ENCODE results near the gene DDX3X.
A peak's percentile ranks its signal among the peaks of the same experiment; 100 is the strongest.

Gene DDX3X

GRCh38 chrX:41329101-41329500 lies 4.9 kb upstream of the DDX3X start:
- H3K4me1 ChIP-seq (ENCODE audit: control insufficient read depth, insufficient read depth, low read length), result peaks cover 3% of the 10 kb centered on the region
- no peak overlapping the region for H3K4me3 ChIP-seq (ENCODE audit: low read depth, low read length)
- no peak for TF ChIP-seq ZNF645 (tag by site-specific recombination; IDR thresholded peaks at IDR 0.05)
- TF ChIP-seq TCF7L2 (IDR thresholded peaks at IDR 0.05; ENCODE audit: borderline replicate concordance, low read depth, low read length), result no peak
- TF ChIP-seq ZNF664 (tag by site-specific recombination; IDR thresholded peaks at IDR 0.05), result no peak
- TF ChIP-seq ZNF341 (tag by site-specific recombination; IDR thresholded peaks at IDR 0.05; ENCODE audit: low read depth), result no peak
- no peak for TF ChIP-seq ZNF214 (tag by site-specific recombination; IDR thresholded peaks at IDR 0.05; ENCODE audit: borderline replicate concordance)
- TF ChIP-seq ZFP37 (tag by site-specific recombination; IDR thresholded peaks at IDR 0.05), result no peak
- no peak for TF ChIP-seq ZNF133 (tag by site-specific recombination; IDR thresholded peaks at IDR 0.05)
- no peak for TF ChIP-seq ZNF426 (tag by site-specific recombination; IDR thresholded peaks at IDR 0.05)
- H3K36me3 ChIP-seq (ENCODE audit: control insufficient read depth in 2 of 2, insufficient read depth in 1 of 2, low read length in 2 of 2), result no peaks in the 10 kb centered on the region; a peak in 1 of 3 replicates
- ChIA-PET CTCF (no interaction called here), POLR2A (interaction anchor here (1.2 kb wide), 1 partner anchor 34 kb away, joined by 4 read pairs; no protein-coding TSS in a partner anchor)
- no peaks in the 10 kb centered on the region for H3K9me3 ChIP-seq (ENCODE audit: control insufficient read depth, insufficient read depth, low read depth, low read length)
- H3K27ac ChIP-seq (ENCODE audit: extremely low read depth, low read depth, low read length), result no peak overlapping the region

GRCh38 chrX:41332005-41332404 lies 2.0 kb upstream of the DDX3X start:
- Histone ChIP-seq H3K4me1 (ENCODE audit: control insufficient read depth, insufficient read depth, low read length) (peaks cover 3% of the 10 kb centered on the region), H3K27ac (ENCODE audit: extremely low read depth, low read depth, low read length) (no peak overlapping the region), H3K4me3 (ENCODE audit: low read depth, low read length) (no peak overlapping the region), H3K36me3 (ENCODE audit: control insufficient read depth in 2 of 2, insufficient read depth in 1 of 2, low read length in 2 of 2) (peaks cover 0 to 10% of the 10 kb centered on the region in 2 experiments; a peak in 2 of 3 replicates), H3K9me3 (ENCODE audit: control insufficient read depth, insufficient read depth, low read depth, low read length) (no peaks in the 10 kb centered on the region)
- POLR2A ChIA-PET, result no interaction called here
- no peak for TF ChIP-seq ZNF544 (tag by site-specific recombination; IDR thresholded peaks at IDR 0.05)
- 0 out of 2 replicates have a peak, but pooled peaks have one; percentile 32 for TF ChIP-seq ZNF600 (tag by site-specific recombination; IDR thresholded peaks at IDR 0.05)
- CTCF ChIA-PET, result interaction anchor here (0.6 to 0.7 kb wide), 3 partner anchors 22 to 153 kb away, joined by 3 read pairs; no protein-coding TSS in a partner anchor

GRCh38 chrX:41332408-41333002 lies 1.5 kb upstream of the DDX3X start:
- peaks cover 3% of the 10 kb centered on the region for H3K4me1 ChIP-seq (ENCODE audit: control insufficient read depth, insufficient read depth, low read length)
- ChIA-PET CTCF (interaction anchor here (0.6 kb wide), 1 partner anchor 23 kb away, joined by 3 read pairs; no protein-coding TSS in a partner anchor), POLR2A (no interaction called here)
- peak overlapping the region; percentile 100 for H3K27ac ChIP-seq (ENCODE audit: extremely low read depth, low read depth, low read length)
- H3K4me3 ChIP-seq (ENCODE audit: low read depth, low read length), result peak overlapping the region; percentile 68
- peaks cover 2 to 15% of the 10 kb centered on the region in 2 experiments; a peak in 2 of 3 replicates for H3K36me3 ChIP-seq (ENCODE audit: control insufficient read depth in 2 of 2, insufficient read depth in 1 of 2, low read length in 2 of 2)
- H3K9me3 ChIP-seq (ENCODE audit: control insufficient read depth, insufficient read depth, low read depth, low read length), result no peaks in the 10 kb centered on the region
- TF ChIP-seq ZNF10 (tag by site-specific recombination; IDR thresholded peaks at IDR 0.05), result 0 out of 2 replicates have a peak, but pooled peaks have one; percentile 3
- 0 out of 2 replicates have a peak, but pooled peaks have one; percentile 26 for TF ChIP-seq ZBTB8A (tag by site-specific recombination; IDR thresholded peaks at IDR 0.05)
- TF ChIP-seq ZNF645 (tag by site-specific recombination; IDR thresholded peaks at IDR 0.05), result no peak

GRCh38 chrX:41333003-41333743 lies 789 bp upstream of the DDX3X start:
- POLR2A ChIA-PET, result interaction anchor here (0.6 to 1.4 kb wide), 42 partner anchors 10 to 383 kb away, joined by 3 to 25 read pairs (median 4); no protein-coding TSS in a partner anchor
- Histone ChIP-seq H3K4me1 (ENCODE audit: control insufficient read depth, insufficient read depth, low read length) (peaks cover 5% of the 10 kb centered on the region), H3K9me3 (ENCODE audit: control insufficient read depth, insufficient read depth, low read depth, low read length) (no peaks in the 10 kb centered on the region), H3K4me3 (ENCODE audit: low read depth, low read length) (peak overlapping the region; percentile 68), H3K36me3 (ENCODE audit: control insufficient read depth in 2 of 2, insufficient read depth in 1 of 2, low read length in 2 of 2) (peaks cover 9 to 22% of the 10 kb centered on the region in 2 experiments), H3K27ac (ENCODE audit: extremely low read depth, low read depth, low read length) (peak overlapping the region; percentile 100)
- CTCF ChIA-PET, result interaction anchor here (0.7 to 1.0 kb wide), 2 partner anchors 14 to 118 kb away, joined by 3 read pairs; no protein-coding TSS in a partner anchor
- TF ChIP-seq KLF9 (tag by site-specific recombination; IDR thresholded peaks at IDR 0.05; ENCODE audit: low read depth), result peak; percentile 83
- TF ChIP-seq MZF1 (tag by site-specific recombination; IDR thresholded peaks at IDR 0.05; ENCODE audit: borderline replicate concordance), result peak; percentile 84
- TF ChIP-seq SP2 (tag by site-specific recombination; IDR thresholded peaks at IDR 0.05), result peak; percentile 97
- no peak for TF ChIP-seq ZNF830 (tag by site-specific recombination; IDR thresholded peaks at IDR 0.05; ENCODE audit: low read depth)
- peak; percentile 80 for TF ChIP-seq YY2 (tag by site-specific recombination; IDR thresholded peaks at IDR 0.05)
- TF ChIP-seq ZNF624 (tag by site-specific recombination; IDR thresholded peaks at IDR 0.05), result 0 out of 2 replicates have a peak, but pooled peaks have one; percentile 92
- TF ChIP-seq ZNF138 (tag by site-specific recombination; IDR thresholded peaks at IDR 0.05; ENCODE audit: borderline replicate concordance), result no peak
- TF ChIP-seq ZNF488 (tag by site-specific recombination; IDR thresholded peaks at IDR 0.05), result no peak
- no peak for TF ChIP-seq ZNF311 (tag by site-specific recombination; IDR thresholded peaks at IDR 0.05; ENCODE audit: borderline replicate concordance)
- TF ChIP-seq ZNF426 (tag by site-specific recombination; IDR thresholded peaks at IDR 0.05), result no peak
- TF ChIP-seq ZBTB21 (tag by site-specific recombination; IDR thresholded peaks at IDR 0.05), result no peak; the same call in none of the 2 replicates

Measured in HEK293 (cell line).